GM21619 (cell line): ENCODE measurements around the gene LHX4.

Source experiments
- ATAC-seq: cut with Tn5 transposase; IDR thresholded peaks from one replicate; pipeline ENCODE4 v1.9.1; 2021; ENCODE audit not compliant: unreplicated experiment

LHX4 gene

DNA sequence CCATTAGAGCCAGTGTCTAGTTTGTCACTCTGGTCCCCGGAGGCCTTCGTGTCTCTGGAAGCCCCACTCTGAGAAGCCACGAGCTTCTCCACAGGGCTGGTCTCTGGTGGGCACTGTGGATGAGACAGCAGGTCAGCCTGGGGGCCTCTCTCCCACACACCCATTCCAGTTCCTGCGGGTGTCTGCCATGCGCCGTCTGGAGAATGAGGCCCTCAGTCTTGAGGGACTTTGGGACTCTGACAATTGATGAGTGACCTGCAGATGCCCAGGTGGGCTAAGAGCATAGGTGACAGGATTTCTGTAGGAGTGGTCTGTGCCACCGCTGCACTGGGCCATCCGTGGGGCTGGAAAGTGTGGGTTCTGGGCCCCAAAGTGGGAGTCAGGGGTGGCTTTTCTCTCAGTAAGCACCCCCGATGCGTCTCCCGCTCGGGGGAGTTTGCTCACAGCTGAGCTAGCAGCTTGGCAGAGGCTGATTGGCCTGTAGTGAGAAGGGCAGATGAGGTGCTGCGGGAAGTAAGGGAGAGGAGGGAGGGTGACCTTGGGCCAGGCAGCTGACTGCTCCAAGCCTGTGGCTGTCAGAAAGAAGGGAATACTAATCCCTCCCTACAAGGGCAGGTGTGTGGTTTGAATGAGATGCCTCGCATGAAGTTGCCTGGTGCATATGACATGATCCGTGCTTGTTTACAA lies 26.4 kb downstream of the LHX4 start:
- no peak for ATAC-seq

- no peak for ATAC-seq
Measured at GRCh38 chr1:180257028-180257386, 26.9 kb downstream of the LHX4 start.

DNA sequence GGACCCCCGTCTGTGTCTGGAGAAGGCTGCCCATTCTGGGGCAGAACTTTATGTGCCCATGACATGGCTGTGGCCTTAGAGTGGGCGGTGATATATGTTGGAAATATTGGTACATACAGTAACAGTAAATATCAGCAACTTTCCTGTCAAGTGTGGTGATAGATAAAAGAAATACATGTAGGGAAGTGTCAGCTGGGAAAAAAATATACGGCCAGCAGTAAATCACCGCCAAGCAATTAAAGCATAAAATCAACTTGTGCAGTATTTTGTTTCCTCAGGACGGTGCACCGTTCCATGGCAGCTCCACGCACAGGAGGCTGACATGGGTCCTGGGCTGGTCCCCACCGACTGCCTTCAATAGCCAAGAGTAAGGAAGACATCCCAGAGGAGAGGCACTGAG lies 27.4 kb downstream of the LHX4 start:
- ATAC-seq, result no peak

GRCh38 chr1:180258290-180258689 lies 28.2 kb downstream of the LHX4 start:
- no peak for ATAC-seq

- no peak for ATAC-seq
Measured at GRCh38 chr1:180258935-180259334, 28.9 kb downstream of the LHX4 start.

DNA sequence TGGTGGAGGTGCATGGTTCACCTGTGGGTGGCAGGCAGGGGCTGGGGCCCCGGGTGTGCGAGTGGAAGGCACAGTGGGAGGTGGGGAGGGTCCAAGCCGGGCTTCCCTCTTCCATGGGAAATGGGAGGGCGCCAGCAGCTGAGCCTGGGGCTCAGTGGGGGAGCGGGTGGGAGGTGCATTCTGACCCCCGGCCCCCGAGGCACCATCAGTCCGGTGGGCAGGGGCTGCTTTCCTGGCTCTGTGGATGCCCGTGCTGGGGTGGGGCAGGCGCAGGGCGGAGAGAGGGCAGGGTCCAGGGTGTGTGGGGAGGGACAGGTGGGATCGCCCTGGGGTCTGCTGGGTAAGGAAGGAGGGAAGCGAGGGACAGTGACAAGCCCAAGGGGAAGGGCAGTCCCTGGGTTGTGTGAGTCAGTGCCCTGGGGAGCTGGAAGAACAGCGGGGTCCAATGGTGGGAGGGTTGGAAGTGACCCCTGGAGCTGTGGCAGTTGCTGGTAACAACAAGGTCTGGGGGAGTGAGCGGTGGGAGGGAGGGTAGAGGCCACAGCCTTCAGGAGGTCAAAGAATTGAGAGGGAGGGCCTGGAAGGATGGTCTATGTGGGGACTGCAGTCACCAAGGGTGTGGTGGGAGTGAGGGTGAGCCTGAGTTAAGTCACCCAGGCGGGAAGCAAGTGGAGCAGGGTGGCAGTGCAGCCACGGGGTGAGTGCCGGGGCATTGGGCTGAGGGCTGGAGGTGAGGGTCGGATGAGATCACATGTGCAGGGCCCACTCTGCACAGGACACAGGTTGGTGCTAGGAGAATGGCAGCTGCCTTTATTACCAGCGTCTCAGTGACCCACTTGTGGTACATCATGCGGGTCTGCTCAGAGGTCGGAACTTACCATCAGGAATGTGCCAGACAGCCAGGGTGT lies 29.6 kb downstream of the LHX4 start:
- ATAC-seq, result no peak

DNA sequence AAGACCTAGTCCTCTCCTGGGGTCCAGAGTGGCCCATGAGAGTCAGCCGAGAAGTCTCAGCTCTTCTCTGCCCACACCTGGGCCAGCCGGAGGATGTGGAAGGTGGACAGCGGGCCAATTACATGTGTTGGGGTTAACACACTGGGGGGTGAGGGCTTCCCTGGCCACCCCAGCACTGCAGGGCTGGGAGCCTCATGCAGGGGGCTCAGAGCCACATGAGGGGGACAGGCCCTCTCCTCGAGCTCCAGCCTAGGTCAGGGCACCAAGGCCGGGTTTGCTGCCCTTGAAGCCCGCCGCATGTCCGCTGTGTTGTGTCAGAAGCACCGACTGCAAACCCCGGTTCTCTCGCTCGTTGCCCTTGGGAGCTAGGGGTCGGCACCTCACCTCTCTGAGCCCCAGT lies 30.5 kb downstream of the LHX4 start:
- no peak for ATAC-seq

GRCh38 chr1:180261030-180261429 lies 31.0 kb downstream of the LHX4 start:
- no peak for ATAC-seq

DNA sequence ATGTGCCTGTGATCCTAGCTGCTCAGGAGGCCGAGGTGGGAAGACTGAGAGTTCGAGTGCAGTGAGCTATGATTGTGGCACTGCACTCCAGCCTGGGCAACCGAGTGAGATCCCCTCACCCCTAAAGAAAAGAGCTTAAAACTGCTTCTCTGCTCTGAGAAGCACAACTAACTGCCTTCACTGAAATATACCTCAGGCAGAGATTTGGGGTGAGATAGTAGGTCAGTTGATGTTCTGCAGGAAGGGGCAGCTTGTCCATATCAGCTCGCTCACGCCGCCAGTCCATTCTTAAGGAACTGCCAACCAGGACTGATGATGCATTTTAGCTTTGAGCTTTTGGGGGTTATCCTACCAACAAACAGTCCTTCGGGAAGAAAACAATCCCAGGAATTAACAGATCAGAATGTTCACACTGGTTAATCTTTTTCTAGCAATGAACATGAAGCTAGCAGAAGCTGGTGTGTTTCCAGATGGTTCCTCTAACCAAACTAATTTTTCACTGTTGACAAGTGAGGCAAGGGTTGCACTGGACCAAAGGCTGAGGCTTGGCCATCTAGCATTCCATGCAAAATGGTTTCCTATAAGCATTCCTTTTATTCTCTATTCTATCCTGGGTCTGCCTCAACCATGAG lies 31.6 kb downstream of the LHX4 start:
- no peak for ATAC-seq

- no peak for ATAC-seq
Measured at GRCh38 chr1:180262628-180263488, 32.8 kb downstream of the LHX4 start.

GRCh38 chr1:180264595-180264994 lies 34.5 kb downstream of the LHX4 start:
- no peak for ATAC-seq

DNA sequence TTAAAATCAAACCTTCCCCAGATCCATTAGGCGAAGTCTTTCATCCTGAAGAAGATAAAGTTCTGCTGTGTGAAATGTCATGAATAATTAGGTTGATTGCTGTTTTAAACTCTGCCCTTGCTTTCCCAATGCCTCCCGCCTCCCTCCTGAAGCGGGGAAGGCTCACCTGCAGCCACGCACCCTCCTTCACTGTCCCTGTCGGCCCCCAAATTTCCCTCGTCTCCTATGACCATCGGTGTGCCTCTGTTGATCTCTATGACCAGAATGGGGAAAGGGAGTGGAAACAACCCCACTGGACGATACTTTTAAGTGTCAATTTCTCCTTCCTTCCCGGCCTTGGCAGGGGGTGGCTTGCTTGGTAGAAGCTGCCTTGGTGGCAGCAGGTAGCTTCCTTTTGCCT lies 35.1 kb downstream of the LHX4 start:
- ATAC-seq, result no peak

DNA sequence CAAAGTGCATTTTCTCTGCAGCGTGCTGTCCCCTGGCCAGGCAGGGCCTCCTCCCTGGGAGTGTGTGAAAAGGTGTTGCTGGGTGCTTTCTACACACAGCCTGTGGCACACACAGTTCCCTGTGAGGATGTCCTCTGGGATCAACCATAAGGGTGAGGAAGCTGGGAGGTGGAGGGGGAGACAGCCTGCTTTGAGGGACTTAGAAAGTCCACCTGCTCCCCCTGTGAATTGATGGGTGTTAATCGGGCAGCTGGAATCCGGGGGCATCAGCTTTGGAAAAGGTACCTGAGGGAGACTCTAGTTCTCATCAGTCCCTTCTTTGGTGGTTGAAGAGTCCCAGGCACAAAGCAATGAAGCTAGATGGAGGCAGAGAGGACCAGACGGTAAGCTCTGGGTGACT lies 35.8 kb downstream of the LHX4 start:
- ATAC-seq, result no peak

GRCh38 chr1:180266275-180267210 lies 36.5 kb downstream of the LHX4 start:
- ATAC-seq, result no peak

DNA sequence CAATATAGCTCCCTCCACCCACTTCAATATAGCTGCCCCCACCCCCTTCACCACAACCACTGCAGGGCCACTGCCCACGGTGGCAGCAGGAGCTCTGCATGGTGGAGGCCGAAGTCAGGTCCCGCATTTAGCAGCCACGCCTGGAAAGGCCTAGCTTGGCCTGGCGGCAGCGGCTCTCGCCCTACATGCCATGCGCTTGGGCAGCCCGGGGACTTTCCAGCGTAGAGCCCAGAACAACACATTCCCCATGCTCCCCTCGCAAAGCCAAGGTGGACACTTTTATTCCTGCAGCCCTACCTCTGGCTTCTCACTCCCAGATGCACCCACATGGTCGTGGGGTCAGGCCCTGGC lies 37.1 kb downstream of the LHX4 start:
- ATAC-seq, result no peak

GRCh38 chr1:180267761-180268555 lies 37.9 kb downstream of the LHX4 start:
- ATAC-seq, result no peak

GRCh38 chr1:180268556-180269075 lies 38.6 kb downstream of the LHX4 start:
- ATAC-seq, result no peak

DNA sequence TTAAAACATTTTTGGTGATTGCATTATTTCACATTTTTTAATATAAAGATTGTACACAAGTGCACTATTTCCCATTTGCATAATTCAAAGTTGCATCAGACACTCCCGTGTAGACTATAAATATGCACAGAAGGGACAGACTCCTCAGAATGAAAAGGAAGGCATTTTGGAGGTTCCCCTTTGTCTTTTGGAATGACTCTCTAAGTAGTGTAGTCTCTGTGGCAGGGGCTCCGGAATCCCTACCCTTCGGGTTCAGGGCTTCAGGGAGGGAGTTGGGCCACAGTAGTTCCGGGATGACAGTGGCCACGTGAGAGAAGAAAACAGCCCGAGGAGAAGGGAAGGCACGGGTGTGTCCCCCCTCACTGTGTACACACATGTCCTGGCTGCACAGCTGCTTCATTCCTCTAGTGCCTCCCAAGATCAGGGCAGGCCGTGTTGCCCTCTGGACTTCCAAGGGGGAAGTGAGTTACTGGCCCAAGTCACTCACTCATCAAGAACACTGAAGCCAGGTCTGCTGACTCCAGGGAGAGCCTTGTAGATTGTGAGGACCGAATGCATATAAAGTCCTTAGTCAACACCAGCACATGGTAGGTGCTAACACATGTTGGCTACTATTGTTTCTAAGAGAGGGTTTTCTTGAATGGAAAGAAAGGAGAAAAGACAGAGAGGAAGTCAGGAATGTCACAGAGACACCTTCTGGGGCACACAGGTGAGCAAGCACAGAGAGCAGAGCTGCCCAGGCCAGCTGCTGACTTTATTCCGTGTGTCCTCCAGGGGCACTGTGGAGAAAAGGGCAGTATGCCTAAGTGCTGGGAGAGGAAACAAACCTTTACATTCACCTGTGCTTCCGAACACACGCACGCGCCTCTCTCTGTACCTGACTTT lies 39.8 kb downstream of the LHX4 start:
- ATAC-seq, result no peak
